ENCODE data around the gene LRRC27.

LRRC27 gene

GRCh38 chr10:132414402-132415016, 82.5 kb downstream of the LRRC27 start:
- no peak for DNase-seq (ENCODE audit: low read depth)

- DNase-seq (ENCODE audit: low read depth): no peak
Observed at GRCh38 chr10:132415255-132415654, 83.3 kb downstream of the LRRC27 start.

DNA sequence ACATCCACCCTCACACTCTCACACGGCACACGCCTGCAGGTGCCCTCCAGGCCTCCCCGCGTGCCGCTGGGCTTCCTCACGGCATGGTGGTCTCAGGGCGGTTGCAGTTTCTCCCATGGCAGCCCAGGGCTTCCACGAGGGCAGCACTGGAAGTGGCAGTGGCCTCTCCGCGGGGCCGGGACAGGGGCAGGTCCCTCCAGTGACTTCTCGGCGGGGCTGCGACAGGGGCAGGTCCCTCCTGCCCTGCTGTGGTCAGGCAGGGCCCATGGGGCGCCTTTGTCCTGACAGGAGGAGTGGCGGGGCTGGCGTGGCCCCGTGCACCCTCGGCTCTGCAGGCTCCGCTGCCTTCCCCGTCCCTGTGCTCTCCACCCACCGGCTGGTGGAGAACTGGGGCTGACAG, 84.0 kb downstream of the LRRC27 start:
- no peak for DNase-seq (ENCODE audit: low read depth)

- no peak for DNase-seq (ENCODE audit: low read depth)
Observed at GRCh38 chr10:132416566-132417256, 84.7 kb downstream of the LRRC27 start.

GRCh38 chr10:132417257-132417910, 85.4 kb downstream of the LRRC27 start:
- DNase-seq (ENCODE audit: low read depth): no peak

DNA sequence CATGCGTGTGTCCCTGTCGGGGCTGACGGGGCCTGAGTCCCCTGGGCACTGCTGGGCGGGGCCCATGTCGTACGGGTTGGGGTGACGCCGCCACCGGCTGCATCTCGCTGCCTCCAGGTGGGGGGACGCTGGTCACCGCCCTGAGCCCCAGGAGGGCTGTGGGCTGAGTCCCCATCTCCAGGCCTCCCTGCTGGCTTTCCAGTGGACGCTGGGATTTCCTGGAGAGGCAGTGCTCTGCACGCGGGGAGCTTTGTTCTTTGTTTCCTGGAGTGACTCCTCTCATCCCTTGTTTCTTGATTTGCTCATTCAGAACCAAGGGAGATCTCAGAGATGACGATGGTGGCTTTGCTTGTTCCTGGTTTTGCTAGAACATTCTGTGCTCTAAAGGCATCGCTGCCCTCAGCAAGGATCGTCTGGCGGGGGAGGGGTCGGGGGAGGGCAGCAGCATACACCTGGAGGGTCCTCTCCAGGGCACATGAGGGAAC, 86.0 kb downstream of the LRRC27 start:
- DNase-seq (ENCODE audit: low read depth): no peak

GRCh38 chr10:132418527-132419416, 86.8 kb downstream of the LRRC27 start:
- no peak for DNase-seq (ENCODE audit: low read depth)

DNA sequence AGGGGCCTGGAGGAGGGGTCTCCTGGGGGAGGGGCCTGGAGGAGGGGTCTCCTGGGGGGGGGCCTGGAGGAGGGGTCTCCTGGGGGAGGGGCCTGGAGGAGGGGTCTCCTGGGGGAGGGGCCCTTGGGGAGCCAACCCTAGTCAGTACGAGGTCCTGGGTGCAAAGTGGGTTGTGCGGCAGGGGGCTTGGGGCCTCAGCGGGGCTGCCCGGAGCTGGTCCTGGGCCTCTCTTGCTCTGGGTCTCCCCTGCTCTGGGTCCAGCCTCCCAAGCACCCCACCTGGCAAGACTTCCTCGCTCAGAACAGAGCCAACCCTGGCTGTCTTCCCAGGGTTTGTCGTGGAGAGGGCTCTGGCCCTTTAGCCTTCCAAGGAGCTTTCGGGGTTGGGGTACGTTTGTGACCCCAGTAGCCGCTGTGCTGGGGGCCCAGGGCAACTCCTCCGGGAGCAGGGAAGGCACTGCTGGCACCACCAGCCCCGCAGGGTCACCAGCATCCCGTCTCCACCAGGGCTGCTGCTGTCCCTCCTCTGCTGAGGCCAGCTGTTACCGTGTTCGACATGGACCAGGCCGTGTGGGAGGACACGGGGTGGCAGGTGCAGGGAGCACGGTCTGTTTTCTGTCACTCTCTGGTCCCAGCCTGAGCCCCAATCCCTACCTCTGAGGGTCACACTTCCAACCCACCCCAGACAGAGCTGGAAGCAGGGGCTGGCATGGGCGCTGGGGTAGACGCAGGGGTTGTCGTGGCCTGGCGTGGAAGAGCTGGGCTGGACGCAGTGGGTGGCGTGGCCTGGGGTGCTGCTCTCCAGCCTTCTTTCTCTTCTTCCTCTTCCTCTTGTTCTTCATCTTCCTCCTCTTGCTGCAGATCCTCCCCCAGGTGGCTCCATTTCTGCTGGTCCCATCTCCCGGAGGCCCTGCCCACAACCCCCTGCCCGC, 87.8 kb downstream of the LRRC27 start:
- no peak for DNase-seq (ENCODE audit: low read depth)

DNA sequence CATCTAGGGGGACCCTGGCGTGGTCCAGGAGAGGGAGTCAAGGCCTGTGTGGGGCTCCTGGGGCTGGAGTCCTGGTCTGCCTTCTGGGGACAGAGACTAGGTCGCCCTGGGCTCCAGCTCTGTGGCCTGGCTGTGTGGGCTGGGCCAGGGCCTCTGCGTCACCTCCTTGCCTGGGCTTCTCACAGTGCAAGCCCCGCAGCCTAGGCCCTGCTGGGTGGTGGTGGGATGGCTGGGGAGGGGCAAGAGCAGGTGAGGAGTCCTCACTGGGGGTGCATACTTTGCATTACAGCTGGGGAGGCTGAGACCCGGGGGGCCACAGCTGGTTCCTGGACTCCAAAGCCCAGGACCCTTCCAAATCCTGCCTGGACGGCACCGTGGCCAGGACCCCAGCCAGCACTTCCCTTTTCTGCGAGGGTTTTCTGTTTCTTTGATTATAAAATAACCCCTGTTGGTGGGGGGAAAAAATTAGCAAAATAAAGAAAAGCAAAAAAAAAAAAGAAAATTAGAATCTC, 88.5 kb downstream of the LRRC27 start:
- DNase-seq (ENCODE audit: low read depth): no peak

DNA sequence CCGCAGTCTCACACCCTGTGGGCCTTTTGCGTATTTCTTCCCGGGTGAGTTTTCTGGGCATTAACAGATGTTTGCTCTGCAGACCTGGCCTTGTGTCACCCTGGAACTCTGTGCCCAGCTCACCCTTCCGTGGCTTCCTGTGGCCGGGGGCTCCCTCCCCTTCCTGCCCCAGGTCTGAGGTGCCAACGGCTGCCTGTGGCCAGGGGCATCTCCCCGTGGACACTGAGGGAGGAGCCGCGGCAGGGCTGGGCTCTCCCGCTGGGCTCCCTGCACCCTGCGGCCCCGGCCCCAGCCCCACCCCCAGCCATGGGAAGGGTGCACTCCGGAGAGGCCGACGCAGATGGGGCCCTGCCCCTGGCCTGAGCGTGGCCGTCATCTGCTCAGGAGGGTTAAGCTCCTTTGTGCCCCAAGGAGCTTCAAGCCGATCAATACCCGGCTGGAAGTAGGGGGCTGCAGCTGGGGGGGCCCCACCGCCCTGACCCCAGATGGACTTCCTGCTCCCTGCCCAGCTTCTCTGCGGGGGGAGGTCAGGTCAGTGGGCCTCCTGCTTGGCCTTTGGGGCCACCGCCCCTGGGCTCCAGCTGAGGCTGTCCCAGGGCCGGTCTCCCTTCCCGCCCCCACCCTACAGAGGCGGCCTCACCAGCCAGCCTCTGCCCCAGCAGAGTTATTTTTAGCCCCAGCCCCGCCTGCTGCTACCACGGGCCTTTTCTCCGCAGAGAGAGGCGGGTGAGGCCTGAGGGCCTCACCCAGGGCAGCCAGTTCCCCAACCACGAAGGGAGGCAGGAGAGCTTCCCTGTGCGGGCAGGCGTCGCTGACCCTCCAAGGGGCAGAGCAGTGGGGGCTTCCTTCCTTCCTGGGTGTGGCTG, 89.2 kb downstream of the LRRC27 start:
- DNase-seq (ENCODE audit: low read depth): no peak

- no peak for DNase-seq (ENCODE audit: low read depth)
Observed at GRCh38 chr10:132421847-132422751, 90.1 kb downstream of the LRRC27 start.

- no peak for DNase-seq (ENCODE audit: low read depth)
Observed at GRCh38 chr10:132422903-132423825, 91.2 kb downstream of the LRRC27 start.

DNA sequence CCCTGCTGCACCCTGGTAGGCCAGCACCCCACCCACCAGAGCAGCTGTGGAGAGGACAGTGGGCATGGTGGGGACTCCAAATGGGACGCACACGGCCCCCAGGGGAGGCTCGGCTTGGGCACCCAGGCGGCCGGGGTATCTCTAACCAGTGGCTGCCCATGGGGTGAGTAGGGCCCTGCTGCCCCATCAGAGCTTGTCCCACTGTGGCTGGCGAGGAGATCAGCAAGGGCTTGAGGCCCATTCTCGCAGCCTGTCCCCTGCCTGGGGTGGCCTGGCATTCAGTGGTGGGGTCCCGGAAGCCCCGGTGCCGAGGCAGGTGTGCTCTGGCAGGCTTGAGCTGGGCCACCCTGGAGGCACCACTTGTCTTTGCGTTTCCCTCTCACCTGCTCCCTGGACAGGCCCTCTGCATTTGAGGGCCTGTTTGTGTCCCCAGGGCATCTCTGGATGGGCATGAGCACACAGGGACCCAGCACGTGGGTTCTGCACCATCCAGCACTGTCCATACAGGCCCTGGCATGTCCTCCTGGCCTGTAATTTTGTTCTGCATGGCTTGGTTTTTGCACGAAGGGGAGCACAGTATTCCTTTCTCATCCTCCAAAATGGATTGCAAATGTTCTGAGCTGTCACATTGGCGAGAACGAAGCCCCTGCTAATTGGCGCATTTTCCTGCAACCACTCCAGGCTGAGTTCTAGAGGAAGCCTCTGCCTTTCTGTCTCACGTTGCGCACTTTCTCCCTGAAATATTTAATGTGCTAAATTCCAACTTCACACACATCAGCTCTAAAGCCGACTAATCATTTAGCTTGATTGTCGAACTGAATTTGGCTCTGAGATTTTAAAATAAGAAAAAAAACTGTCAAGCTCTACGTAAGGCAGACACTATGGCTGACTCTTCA, 92.2 kb downstream of the LRRC27 start:
- DNase-seq (ENCODE audit: low read depth): no peak

- no peak for DNase-seq (ENCODE audit: low read depth)
Observed at GRCh38 chr10:132425029-132425756, 93.2 kb downstream of the LRRC27 start.

- DNase-seq (ENCODE audit: low read depth): no peak
Observed at GRCh38 chr10:132425757-132426155, 93.8 kb downstream of the LRRC27 start.

Measured in T follicular helper cell (primary cell).